Measurements from ENCODE around the gene TNFRSF25. TPM values are rescaled to one million over a fixed set of nuclear protein-coding genes. Genes with fewer than 3 reads are reported as not detected.

TNFRSF25 gene, protein sequence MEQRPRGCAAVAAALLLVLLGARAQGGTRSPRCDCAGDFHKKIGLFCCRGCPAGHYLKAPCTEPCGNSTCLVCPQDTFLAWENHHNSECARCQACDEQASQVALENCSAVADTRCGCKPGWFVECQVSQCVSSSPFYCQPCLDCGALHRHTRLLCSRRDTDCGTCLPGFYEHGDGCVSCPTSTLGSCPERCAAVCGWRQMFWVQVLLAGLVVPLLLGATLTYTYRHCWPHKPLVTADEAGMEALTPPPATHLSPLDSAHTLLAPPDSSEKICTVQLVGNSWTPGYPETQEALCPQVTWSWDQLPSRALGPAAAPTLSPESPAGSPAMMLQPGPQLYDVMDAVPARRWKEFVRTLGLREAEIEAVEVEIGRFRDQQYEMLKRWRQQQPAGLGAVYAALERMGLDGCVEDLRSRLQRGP
- 26.4 and 27.9 TPM in 2 replicates for total RNA-seq
- long read RNA-seq, partial matches to known transcripts, result 0 of 1 reads
- long read RNA-seq, other reads (novel, unspliced or antisense), result 1 of 1 reads

GRCh38 chr1:6466023-6466422 lies at the start of gene TNFRSF25:
TSS of gene TNFRSF25 (minus strand) at chr1:6466173. CDS start at chr1:6466107, 66 bp downstream.
- Mint-ChIP-seq H3K27me3 (ENCODE audit: unreplicated experiment) (no peaks in the 10 kb centered on the region), H3K36me3 (ENCODE audit: unreplicated experiment) (peaks cover 17% of the 10 kb centered on the region), H3K4me1 (ENCODE audit: unreplicated experiment) (no peaks in the 10 kb centered on the region), H3K4me3 (ENCODE audit: unreplicated experiment) (no peak within 1 kb of the TSS), H3K9me3 (ENCODE audit: unreplicated experiment) (no peaks in the 10 kb centered on the region), H3K27ac (ENCODE audit: unreplicated experiment) (no peak within 1 kb of the TSS)
- no peak for DNase-seq (ENCODE audit: extremely low spot score, unreplicated experiment)
- TF ChIP-seq, protein P1, sequence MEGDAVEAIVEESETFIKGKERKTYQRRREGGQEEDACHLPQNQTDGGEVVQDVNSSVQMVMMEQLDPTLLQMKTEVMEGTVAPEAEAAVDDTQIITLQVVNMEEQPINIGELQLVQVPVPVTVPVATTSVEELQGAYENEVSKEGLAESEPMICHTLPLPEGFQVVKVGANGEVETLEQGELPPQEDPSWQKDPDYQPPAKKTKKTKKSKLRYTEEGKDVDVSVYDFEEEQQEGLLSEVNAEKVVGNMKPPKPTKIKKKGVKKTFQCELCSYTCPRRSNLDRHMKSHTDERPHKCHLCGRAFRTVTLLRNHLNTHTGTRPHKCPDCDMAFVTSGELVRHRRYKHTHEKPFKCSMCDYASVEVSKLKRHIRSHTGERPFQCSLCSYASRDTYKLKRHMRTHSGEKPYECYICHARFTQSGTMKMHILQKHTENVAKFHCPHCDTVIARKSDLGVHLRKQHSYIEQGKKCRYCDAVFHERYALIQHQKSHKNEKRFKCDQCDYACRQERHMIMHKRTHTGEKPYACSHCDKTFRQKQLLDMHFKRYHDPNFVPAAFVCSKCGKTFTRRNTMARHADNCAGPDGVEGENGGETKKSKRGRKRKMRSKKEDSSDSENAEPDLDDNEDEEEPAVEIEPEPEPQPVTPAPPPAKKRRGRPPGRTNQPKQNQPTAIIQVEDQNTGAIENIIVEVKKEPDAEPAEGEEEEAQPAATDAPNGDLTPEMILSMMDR (IDR thresholded peaks at IDR 0.05), result no peak

GRCh38 chr1:6515771-6516170 lies 49.8 kb upstream of the TNFRSF25 start:
- no peak for DNase-seq (ENCODE audit: extremely low spot score, unreplicated experiment)
- peaks cover 65% of the 10 kb centered on the region for H3K4me1 Mint-ChIP-seq (ENCODE audit: unreplicated experiment)
- H3K27me3 Mint-ChIP-seq (ENCODE audit: unreplicated experiment), result no peaks in the 10 kb centered on the region
- no peaks in the 10 kb centered on the region for H3K36me3 Mint-ChIP-seq (ENCODE audit: unreplicated experiment)
- H3K9me3 Mint-ChIP-seq (ENCODE audit: unreplicated experiment), result no peaks in the 10 kb centered on the region
- no peak overlapping the region for H3K27ac Mint-ChIP-seq (ENCODE audit: unreplicated experiment)
- TF ChIP-seq, protein P1 (IDR thresholded peaks at IDR 0.05), result no peak
- H3K4me3 Mint-ChIP-seq (ENCODE audit: unreplicated experiment), result no peak overlapping the region

GRCh38 chr1:6513320-6513801 lies 47.4 kb upstream of the TNFRSF25 start:
- no peaks in the 10 kb centered on the region for H3K9me3 Mint-ChIP-seq (ENCODE audit: unreplicated experiment)
- TF ChIP-seq, protein P1 (IDR thresholded peaks at IDR 0.05), result no peak
- DNase-seq (ENCODE audit: extremely low spot score, unreplicated experiment), result no peak
- no peaks in the 10 kb centered on the region for H3K36me3 Mint-ChIP-seq (ENCODE audit: unreplicated experiment)
- H3K27me3 Mint-ChIP-seq (ENCODE audit: unreplicated experiment), result no peaks in the 10 kb centered on the region
- H3K27ac Mint-ChIP-seq (ENCODE audit: unreplicated experiment), result peak overlapping the region; percentile 69
- peaks cover 42% of the 10 kb centered on the region for H3K4me1 Mint-ChIP-seq (ENCODE audit: unreplicated experiment)
- H3K4me3 Mint-ChIP-seq (ENCODE audit: unreplicated experiment), result no peak overlapping the region

- peak overlapping the region; percentile 69 for H3K27ac Mint-ChIP-seq (ENCODE audit: unreplicated experiment)
- DNase-seq (ENCODE audit: extremely low spot score, unreplicated experiment), result no peak
- no peak overlapping the region for H3K4me3 Mint-ChIP-seq (ENCODE audit: unreplicated experiment)
- TF ChIP-seq, protein P1 (IDR thresholded peaks at IDR 0.05), result no peak
- no peaks in the 10 kb centered on the region for H3K27me3 Mint-ChIP-seq (ENCODE audit: unreplicated experiment)
- no peaks in the 10 kb centered on the region for H3K36me3 Mint-ChIP-seq (ENCODE audit: unreplicated experiment)
- peaks cover 40% of the 10 kb centered on the region for H3K4me1 Mint-ChIP-seq (ENCODE audit: unreplicated experiment)
- no peaks in the 10 kb centered on the region for H3K9me3 Mint-ChIP-seq (ENCODE audit: unreplicated experiment)
Measured at GRCh38 chr1:6512908-6513280, 46.9 kb upstream of the TNFRSF25 start.

DNA sequence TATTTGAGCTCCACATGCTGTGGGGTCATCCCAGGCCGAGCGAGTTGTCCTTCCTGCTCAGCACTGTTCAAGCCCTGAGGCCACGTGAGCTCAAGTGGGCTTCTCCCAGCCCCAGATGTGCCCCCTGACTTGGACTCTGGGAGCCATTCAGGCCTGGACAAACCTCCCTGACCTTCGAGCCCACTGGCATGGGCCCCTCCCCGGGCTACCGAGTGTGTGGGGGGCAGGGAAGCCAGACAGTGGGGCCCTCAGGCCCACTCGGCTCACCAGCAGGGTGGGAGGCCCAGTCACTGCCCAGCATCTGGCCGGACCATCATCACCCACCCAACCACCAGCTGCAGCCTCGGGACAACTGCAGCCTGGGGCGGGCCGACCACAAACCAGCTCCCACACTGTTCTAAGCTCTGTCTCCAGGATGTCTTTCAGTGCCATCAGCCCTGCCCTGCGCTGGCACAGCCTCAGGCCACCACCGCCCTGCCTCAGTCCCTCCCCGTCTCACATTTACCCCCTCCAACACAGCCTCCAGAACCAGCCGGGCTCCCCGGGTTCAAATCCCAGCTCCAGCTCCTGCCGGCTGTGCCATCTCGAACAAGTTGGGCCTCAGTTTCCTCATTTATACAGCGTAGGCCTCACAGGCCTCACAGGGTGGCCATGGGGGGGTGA lies 46.4 kb upstream of the TNFRSF25 start:
- Mint-ChIP-seq H3K36me3 (ENCODE audit: unreplicated experiment) (no peaks in the 10 kb centered on the region), H3K27me3 (ENCODE audit: unreplicated experiment) (no peaks in the 10 kb centered on the region), H3K27ac (ENCODE audit: unreplicated experiment) (peak overlapping the region; percentile 69), H3K9me3 (ENCODE audit: unreplicated experiment) (no peaks in the 10 kb centered on the region), H3K4me1 (ENCODE audit: unreplicated experiment) (peaks cover 36% of the 10 kb centered on the region), H3K4me3 (ENCODE audit: unreplicated experiment) (no peak overlapping the region)
- DNase-seq (ENCODE audit: extremely low spot score, unreplicated experiment), result no peak
- TF ChIP-seq, protein P1 (IDR thresholded peaks at IDR 0.05), result no peak
